22Rv1 (cell line): ENCODE measurements around the gene ZNF469.

ENCODE experiments used
- CTCF ChIP-seq: fragments of 450-650 bp; IDR thresholded peaks from 2 replicates; pipeline ENCODE4 v1.5.1; 2017; ENCODE audit warnings: mild to moderate bottlenecking
- ZFX ChIP-seq: fragments of 450-650 bp; IDR thresholded peaks from 2 replicates; pipeline ENCODE4 v1.6.1; 2017; ENCODE audit warnings: antibody characterized with exemption, borderline replicate concordance

- TF ChIP-seq CTCF, result no peak
- TF ChIP-seq ZFX, result no peak
Measured at GRCh38 chr16:88417684-88418476, 35.1 kb downstream of the ZNF469 start.
